MM.1S (cell line): ENCODE results near the gene ZMIZ1.

Experiments used
- DNase-seq: peaks from one replicate; pipeline ENCODE4 v3.0.0-alpha.2; 2015
- H2AFZ ChIP-seq: fragments of 300-600 bp; sonication (generic); 2 replicates; pipeline ENCODE4 v1.6.0; 2016; ENCODE audit warnings: antibody characterized with exemption, low read length
- H3F3A ChIP-seq: fragments of 300-600 bp; sonication (generic); 2 replicates; pipeline ENCODE4 v1.6.1; 2016; ENCODE audit warnings: mild to moderate bottlenecking, antibody characterized with exemption, low read length, moderate library complexity, mixed read lengths; ENCODE audit not compliant: insufficient read depth
- H3K27ac ChIP-seq: fragments of 300-600 bp; sonication (generic); 2 replicates; pipeline ENCODE4 v1.5.1; 2016; ENCODE audit warnings: mild to moderate bottlenecking, low read length
- H3K27me3 ChIP-seq: fragments of 300-600 bp; sonication (generic); replicated peaks from 2 replicates; pipeline ENCODE4 v1.6.0; 2016; ENCODE audit warnings: low read length; ENCODE audit not compliant: insufficient read depth
- H3K36me3 ChIP-seq: fragments of 300-600 bp; sonication (generic); replicated peaks from 2 replicates; pipeline ENCODE4 v1.6.1; 2016; ENCODE audit warnings: mild to moderate bottlenecking, low read length, mixed read lengths; ENCODE audit not compliant: insufficient read depth
- H3K4me1 ChIP-seq: fragments of 300-600 bp; sonication (generic); 2 replicates; pipeline ENCODE4 v1.6.1; 2016; ENCODE audit warnings: low read length, mixed read lengths
- H3K4me2 ChIP-seq: fragments of 300-600 bp; sonication (generic); 2 replicates; pipeline ENCODE4 v1.6.0; 2016; ENCODE audit warnings: low read depth, low read length
- H3K4me3 ChIP-seq: fragments of 300-600 bp; sonication (generic); 2 replicates; pipeline ENCODE4 v1.5.1; 2016; ENCODE audit warnings: low read length, mixed read lengths
- H3K79me2 ChIP-seq: fragments of 300-600 bp; sonication (generic); 2 replicates; pipeline ENCODE4 v1.6.1; 2016; ENCODE audit warnings: mixed run types, low read length, mixed read lengths
- H3K9ac ChIP-seq: fragments of 300-600 bp; sonication (generic); 2 replicates; pipeline ENCODE4 v1.6.1; 2016; ENCODE audit warnings: low read length, mixed read lengths
- H3K9me2 ChIP-seq: fragments of 300-600 bp; sonication (generic); replicated peaks from 2 replicates; pipeline ENCODE4 v1.6.1; 2016; ENCODE audit warnings: mild to moderate bottlenecking, low read length, mixed read lengths; ENCODE audit not compliant: insufficient read depth
- H3K9me3 ChIP-seq: fragments of 300-600 bp; sonication (generic); replicated peaks from 2 replicates; pipeline ENCODE4 v1.6.1; 2016; ENCODE audit warnings: mild to moderate bottlenecking, low read length, mixed read lengths; ENCODE audit not compliant: insufficient read depth
- H4K20me1 ChIP-seq: fragments of 300-600 bp; sonication (generic); 2 replicates; pipeline ENCODE4 v1.6.1; 2016; ENCODE audit warnings: mild to moderate bottlenecking, low read length, moderate library complexity, mixed read lengths; ENCODE audit not compliant: insufficient read depth
- EZH2 ChIP-seq: fragments of 300-600 bp; sonication (generic); optimal IDR thresholded peaks from 2 replicates; pipeline ENCODE3; 2017; ENCODE audit warnings: low read depth, mild to moderate bottlenecking, antibody characterized with exemption, low read length, mixed read lengths
- EZH2phosphoT487 ChIP-seq: fragments of 300-600 bp; sonication (generic); IDR thresholded peaks from 2 replicates; pipeline ENCODE4 v1.6.1; 2018; ENCODE audit warnings: antibody characterized with exemption, low read length
- TF ChIP-seq, protein P1 (sequence below): fragments of 300-600 bp; sonication (generic); IDR thresholded peaks from 2 replicates; pipeline ENCODE4 v1.5.1; 2016; ENCODE audit warnings: antibody characterized with exemption, low read length, mixed read lengths

The ZMIZ1 gene

DNA sequence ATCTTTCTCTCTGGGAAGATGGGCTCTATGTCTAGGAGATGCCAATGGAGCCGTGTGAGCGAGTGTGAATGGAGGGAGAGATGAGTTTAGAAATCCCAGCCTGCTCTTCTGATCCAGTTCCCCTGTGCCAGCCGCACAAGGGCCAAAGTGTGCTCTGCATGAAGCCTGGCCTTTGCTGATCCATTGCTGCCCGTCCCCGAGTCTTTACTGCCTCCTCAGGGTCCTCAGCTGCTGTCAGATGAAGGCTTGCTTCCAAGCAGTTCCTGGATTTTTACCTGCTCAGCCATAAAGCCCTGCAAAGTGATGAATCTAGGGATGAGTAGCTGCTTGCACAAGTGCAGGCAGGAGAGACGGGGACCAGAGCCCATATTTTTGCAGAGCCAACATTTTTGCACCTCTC lies 115.9 kb downstream of the ZMIZ1 start:
- H3K4me3 ChIP-seq, result no peak overlapping the region
- no peaks in the 10 kb centered on the region for H3K27me3 ChIP-seq
- no peak for DNase-seq
- TF ChIP-seq, protein P1, sequence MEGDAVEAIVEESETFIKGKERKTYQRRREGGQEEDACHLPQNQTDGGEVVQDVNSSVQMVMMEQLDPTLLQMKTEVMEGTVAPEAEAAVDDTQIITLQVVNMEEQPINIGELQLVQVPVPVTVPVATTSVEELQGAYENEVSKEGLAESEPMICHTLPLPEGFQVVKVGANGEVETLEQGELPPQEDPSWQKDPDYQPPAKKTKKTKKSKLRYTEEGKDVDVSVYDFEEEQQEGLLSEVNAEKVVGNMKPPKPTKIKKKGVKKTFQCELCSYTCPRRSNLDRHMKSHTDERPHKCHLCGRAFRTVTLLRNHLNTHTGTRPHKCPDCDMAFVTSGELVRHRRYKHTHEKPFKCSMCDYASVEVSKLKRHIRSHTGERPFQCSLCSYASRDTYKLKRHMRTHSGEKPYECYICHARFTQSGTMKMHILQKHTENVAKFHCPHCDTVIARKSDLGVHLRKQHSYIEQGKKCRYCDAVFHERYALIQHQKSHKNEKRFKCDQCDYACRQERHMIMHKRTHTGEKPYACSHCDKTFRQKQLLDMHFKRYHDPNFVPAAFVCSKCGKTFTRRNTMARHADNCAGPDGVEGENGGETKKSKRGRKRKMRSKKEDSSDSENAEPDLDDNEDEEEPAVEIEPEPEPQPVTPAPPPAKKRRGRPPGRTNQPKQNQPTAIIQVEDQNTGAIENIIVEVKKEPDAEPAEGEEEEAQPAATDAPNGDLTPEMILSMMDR, result no peak
- TF ChIP-seq EZH2phosphoT487 (no peak), EZH2 (no peak)
- H3K36me3 ChIP-seq, result no peaks in the 10 kb centered on the region
- no peaks in the 10 kb centered on the region for H3K79me2 ChIP-seq
- no peaks in the 10 kb centered on the region for H3K9me2 ChIP-seq
- no peaks in the 10 kb centered on the region for H4K20me1 ChIP-seq
- H3K4me1 ChIP-seq, result no peaks in the 10 kb centered on the region
- H3K4me2 ChIP-seq, result no peak overlapping the region
- H3F3A ChIP-seq, result no peaks in the 10 kb centered on the region
- H3K9ac ChIP-seq, result no peak overlapping the region
- H2AFZ ChIP-seq, result no peak overlapping the region
- no peaks in the 10 kb centered on the region for H3K9me3 ChIP-seq
- no peak overlapping the region for H3K27ac ChIP-seq

DNA sequence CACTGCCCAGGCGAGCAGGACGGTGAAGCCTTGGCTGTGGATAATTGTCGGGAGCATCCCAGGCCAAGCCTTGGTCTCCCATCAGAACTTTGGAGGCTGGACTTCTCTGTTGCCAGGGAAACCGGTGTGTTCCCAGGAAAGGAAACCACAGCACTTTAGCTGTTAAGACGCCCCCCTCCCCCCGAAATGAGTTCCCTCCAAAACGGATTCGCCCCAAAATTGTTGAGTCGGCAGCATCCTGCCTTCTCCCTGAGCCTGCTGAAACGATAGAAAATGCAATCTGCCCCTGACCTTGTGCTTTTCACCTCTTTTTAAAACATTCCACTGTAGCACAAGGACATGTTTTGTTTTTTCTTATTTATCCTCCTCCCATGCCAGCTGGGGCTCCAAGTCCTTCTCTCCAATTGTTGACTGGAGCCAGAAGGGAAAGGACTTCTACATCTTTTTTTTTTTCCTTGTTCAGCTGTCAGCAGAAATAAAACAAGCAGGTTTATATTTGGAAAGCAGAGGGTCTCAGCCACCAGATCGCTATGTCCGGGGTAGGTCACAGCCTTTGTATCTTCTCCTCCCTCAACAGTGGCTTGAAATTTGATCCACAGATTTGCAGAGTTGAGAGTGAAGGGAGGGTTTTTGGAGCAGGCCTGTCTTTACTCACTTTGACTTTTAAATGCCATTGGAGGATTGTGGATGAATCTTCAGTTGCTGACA lies 116.5 kb downstream of the ZMIZ1 start:
- H3K4me1 ChIP-seq, result no peaks in the 10 kb centered on the region
- no peaks in the 10 kb centered on the region for H3K79me2 ChIP-seq
- H3K27ac ChIP-seq, result no peak overlapping the region
- H4K20me1 ChIP-seq, result no peaks in the 10 kb centered on the region
- DNase-seq, result no peak
- no peaks in the 10 kb centered on the region for H3K27me3 ChIP-seq
- H3K36me3 ChIP-seq, result no peaks in the 10 kb centered on the region
- H3K9ac ChIP-seq, result no peak overlapping the region
- no peak overlapping the region for H3K4me2 ChIP-seq
- H3F3A ChIP-seq, result no peaks in the 10 kb centered on the region
- no peak overlapping the region for H3K4me3 ChIP-seq
- no peaks in the 10 kb centered on the region for H3K9me2 ChIP-seq
- TF ChIP-seq, protein P1, result no peak
- no peak for TF ChIP-seq EZH2
- no peak for TF ChIP-seq EZH2phosphoT487
- no peaks in the 10 kb centered on the region for H3K9me3 ChIP-seq
- H2AFZ ChIP-seq, result no peak overlapping the region

DNA sequence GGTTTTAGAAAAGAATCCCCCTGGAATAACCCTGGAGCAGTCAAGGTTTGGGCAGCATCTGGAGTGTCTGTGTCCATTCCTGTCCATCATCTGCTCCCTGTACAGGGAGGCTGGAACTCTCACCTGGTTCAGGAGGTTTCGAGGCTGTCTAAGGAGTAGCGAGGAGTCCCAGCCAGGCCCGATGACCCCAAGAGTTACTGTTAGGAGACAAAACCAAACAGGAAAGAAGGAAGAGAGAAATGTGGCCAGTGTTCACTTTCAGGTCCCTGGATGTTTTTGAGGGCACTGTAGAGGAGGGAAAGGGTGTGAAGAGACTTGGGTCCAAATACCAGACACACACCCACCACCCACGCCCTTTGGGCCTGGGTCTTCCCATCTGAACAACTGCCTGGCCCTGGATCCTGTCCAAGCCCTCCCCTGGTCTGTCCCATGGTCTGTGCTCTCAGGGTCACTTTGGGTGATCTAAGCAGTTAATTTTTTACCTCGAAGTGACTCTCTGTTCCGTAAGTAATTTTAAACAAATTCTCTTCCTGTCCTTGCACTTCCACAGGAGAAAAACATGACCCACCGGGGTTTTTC lies 117.1 kb downstream of the ZMIZ1 start:
- Histone ChIP-seq H3K4me3 (no peak overlapping the region), H3K36me3 (no peaks in the 10 kb centered on the region), H4K20me1 (no peaks in the 10 kb centered on the region), H3K4me1 (no peaks in the 10 kb centered on the region), H3K79me2 (no peaks in the 10 kb centered on the region), H3K27me3 (no peaks in the 10 kb centered on the region), H2AFZ (no peak overlapping the region), H3F3A (no peaks in the 10 kb centered on the region), H3K9me2 (no peaks in the 10 kb centered on the region), H3K9me3 (no peaks in the 10 kb centered on the region), H3K9ac (no peak overlapping the region), H3K4me2 (no peak overlapping the region), H3K27ac (no peak overlapping the region)
- no peak for TF ChIP-seq EZH2
- no peak for TF ChIP-seq EZH2phosphoT487
- DNase-seq, result no peak
